NCI-H748 (cell line): ENCODE results near the gene CD300LF.

Source experiments
- DNase-seq: peaks from one replicate; lab custom pipeline; 2025; ENCODE audit not compliant: unreplicated experiment; lab: John Stamatoyannopoulos, UW

The CD300LF gene

GRCh38 chr17:74730491-74731346 lies 18.0 kb upstream of the CD300LF start:
- no peak for DNase-seq

DNA sequence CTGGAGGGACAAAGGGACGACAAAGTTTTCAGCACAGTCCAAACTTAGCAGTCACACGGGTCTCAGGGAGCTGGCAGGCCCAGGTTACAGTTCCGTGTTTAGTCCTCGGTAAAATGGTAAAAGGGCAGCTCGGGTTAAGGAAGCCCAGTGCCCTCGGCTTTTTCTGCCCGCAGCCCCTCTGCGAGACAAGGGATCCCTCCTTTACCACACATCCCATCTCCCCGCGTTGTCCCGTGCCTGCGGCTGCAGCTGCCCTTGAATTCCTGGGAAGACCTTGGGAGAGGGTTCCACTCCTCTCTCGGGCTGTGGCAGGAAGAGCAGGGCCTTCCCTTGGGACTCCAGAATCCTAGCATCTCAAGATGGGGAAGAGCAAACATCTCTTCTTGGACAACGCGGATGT lies 17.1 kb upstream of the CD300LF start:
- no peak for DNase-seq

DNA sequence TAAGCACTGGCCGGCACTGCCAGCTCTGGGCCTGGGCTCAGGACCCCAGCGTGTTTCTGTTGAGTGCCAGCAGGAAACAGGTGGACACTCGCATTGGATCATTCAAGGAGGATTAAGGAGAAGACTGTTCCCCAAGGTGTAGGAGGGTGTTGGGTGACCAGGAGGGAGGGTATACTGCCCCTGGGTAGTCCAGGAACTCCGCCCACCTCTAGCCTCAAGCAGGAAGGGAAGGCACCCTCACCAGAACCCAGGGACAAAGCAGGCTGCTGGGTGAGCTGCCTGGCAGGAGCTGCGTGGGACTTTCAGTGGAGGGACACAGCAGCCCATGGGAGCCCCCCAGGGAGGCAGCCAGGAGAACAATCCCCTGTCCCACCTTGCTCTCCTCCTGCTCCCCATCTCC lies 16.6 kb upstream of the CD300LF start:
- no peak for DNase-seq

- no peak for DNase-seq
These were observed 16.0 kb upstream of the CD300LF start for GRCh38 chr17:74728702-74729075.

DNA sequence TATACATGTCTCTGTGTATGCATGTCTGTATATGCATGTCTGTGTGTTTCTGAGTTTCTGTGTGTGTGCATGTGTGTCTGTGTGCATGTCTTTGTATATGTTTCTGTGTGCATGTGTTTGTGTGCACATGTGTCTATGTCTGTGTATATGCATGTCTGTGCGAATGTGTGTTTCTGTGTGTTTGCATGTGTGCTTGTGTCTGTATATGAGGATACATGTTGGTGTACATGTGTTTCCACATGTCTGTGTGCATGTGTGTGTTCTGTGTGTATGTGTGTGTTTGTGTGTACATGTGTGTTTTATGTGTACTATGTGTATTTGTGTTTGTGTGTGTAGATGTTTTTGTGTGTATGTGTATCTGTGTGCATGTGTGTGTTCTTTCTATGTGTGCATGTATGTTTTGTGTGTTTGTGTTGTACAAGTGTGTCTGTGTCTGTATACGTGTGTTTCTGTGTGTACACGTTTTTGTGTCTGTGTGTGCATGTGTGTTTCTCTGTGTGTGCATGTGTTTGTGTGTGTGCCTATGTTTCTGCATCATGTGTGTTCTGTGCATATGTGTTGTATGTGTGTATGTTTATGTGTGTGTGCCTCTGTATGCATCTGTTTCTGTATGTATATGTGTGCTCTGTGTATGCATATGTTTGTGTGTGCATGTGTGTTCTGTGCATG lies 15.4 kb upstream of the CD300LF start:
- DNase-seq: no peak

GRCh38 chr17:74725111-74725510 lies 12.4 kb upstream of the CD300LF start:
- no peak for DNase-seq

DNA sequence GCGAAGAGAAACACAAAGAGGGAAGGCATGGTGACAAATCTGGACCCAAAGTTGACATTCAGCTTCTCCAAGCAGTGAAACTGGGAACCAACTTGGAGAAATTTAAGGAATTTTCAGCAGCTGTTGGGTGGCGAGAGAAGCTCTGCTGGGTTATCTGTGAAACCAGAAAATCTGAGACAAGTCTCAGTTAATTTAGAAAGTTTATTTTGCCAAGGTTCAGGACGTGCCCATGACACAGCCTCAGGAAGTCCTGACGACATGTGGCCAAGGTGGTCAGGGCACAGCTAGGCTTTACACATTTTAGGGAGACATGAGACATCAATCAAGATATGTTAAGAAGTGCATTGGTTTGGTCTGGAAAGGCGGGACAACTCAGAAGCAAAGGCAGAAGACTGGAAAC lies 11.2 kb upstream of the CD300LF start:
- no peak for DNase-seq

DNA sequence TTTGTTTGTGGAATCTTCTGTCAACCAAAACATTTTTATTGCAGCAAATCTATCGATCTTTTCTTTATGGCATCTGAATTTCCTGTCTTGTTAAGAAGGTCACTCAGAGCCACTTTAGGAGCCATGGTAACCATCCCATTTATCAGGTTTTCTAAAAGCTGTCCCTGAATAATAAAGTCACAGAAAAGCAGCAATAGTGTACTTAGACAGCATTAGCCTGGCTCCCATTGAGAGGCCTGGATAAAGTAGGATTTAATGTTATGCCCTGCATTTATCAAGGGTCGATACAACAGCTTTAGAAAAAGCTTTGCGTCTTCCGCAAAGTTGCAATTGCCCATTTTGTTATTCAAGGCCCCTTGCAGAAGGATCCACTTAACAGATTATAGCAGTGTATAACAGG lies 10.1 kb upstream of the CD300LF start:
- DNase-seq: no peak

- no peak for DNase-seq
These were observed 7.8 kb upstream of the CD300LF start for GRCh38 chr17:74720506-74720905.

DNA sequence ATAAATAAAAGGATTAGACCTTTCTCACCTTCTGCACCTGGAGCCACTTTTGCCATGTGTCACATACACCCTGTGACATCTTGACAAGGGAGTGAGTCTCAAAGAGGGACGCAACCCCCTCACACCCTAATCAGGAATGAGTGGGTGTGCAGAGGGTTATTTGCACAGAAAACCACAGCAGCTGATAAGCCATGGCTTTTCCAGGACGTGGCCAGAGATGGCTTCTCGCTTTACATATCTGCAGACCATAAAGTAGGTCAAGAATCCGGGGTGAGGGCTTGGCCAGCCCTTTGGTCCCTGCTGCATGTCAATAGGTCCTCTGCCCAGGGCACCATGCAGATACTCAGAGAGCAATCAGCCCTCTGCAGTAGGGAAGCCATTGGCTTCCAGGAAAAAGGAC lies 2.4 kb upstream of the CD300LF start:
- no peak for DNase-seq

DNA sequence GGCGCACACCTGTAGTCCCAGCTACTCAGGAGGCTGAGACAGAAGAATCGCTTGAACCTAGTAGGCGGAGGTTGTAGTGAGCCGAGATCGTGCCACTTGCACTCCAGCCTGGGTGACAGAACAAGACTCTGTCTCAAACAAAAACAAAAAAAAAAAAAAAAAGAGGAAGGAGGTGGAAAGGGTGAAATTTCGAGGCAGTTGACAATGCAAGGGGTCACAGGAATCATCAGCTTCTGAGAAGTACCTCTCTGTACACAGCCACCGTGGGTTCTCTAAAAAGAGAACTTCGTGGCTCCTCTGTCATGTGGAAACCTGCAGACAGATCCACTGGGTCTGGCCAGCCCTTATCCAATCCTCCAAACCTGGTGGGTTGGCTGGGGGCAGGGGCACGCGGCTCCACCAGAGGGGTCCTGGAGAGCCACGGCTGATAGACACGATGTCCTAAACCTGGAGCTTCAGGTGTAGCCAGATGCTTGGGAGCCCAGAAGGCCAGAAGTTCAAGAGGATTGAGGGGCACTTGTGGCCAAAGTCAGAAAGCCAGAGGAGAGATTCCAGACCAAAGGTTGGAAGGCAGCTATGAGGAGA lies 540 bp upstream of the CD300LF start:
- DNase-seq: no peak

DNA sequence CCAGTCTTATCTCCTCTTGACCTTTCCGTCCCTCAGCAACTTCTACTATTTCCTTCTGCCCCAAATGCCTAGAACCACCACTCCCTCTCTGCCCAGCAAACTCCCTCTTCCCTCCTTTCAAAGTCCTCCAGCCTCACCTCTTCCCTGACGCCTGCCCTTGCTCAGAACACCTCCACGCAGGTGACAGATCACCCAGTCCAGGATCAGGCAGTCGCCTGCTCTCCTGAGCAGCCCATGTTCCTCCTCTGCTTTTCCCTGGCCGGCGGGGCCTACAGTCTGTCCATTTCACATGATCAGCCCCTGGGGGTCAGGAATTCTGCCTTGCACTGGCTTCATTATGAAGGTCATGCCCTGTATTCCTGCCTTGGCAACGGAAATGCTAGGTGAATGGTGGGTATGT lies 422 bp downstream of the CD300LF start:
- DNase-seq: no peak

DNA sequence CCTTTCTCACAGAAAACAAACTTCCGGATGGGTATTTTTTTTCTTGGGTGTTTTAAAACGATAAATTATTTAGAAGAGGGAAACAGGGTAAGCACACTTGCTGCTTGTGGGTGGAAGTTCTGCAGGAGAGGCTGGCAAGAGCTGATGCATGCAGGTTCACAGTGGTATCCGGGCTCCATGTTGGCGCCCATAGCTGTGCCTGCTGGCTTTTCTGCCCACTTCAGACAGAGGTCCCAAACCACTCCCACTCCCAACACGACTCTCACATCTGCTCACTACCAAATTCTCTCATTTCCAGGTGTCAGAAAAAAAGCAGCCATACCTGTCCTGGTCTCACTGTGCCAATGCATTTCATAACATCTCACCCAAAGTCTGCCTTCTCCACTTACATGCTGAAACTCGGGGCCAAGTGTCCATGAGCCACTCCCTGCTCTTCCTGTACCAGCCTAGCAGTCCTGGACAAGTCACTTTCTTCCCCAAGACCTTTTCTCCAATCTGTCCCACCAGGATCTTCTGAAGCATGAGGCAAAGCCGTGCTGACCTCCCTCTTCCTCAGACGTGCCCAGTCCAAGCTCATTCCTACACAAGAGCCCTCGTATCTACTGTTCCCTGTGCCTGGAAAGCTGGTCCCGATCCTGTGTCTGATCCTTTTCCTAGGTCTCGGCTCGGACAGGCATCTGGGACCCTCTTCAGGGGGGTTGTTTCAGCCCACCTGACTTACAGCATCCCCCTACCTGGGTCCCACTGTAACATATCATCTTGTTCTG lies 1.5 kb downstream of the CD300LF start:
- no peak for DNase-seq

DNA sequence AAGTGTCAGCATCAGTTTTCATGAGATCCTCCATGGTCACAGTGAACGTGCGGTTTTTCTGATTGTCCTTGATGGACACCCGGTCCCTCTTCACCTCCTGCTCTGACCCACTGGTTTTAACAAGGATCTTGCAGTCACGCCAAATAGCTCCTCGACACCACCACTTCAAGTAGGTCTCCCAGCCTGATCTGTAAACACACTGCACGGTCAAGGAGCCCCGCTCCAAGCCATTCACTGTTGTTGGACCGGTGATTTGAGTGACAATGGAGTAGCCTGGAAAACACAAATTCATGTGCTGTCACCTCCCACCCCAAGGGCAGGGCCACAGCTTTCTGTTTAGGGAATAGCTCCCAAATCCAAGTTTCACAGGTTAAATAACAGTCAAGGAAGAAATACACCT lies 8.2 kb downstream of the CD300LF start:
- DNase-seq: no peak

DNA sequence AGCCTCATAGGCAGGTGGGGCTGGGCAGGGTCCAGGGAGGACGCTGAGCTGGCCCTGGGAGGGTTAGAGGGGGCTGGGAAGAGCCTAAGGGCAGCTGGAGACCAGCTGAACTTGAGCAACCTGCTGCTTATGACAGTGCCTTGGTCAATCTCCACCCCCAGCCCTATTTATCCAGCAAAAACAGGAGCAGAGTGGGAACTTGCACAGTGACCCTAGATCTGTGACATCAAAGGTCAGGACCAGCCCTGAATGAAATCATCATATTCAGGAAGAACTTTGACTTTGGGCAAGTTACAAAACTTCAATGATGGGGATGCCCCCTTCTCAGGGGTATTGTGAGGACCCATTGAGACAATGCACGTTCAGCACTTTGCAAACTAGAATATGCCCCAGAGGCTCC lies 9.4 kb downstream of the CD300LF start:
- DNase-seq: no peak

GRCh38 chr17:74702116-74702871 lies 10.4 kb downstream of the CD300LF start:
- no peak for DNase-seq

DNA sequence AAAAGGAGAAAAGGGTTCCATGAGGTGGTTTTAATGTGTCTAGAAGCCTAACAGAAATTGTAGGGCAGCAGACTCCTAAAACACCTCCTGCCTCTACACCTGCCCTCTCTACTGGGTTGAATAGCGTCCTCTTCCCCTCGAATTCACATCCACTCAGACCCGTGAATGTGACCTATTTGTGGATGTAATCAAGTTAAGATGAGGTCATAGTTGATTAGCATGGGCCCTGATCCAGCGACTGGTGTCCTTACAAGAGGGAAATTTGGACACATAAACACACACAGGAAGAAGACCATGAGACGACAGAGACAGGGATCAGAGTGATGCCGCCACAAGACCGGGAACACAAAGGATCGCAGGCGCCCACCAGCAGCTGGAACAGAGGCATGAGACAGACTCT lies 13.5 kb downstream of the CD300LF start:
- DNase-seq: peak; percentile 8

DNA sequence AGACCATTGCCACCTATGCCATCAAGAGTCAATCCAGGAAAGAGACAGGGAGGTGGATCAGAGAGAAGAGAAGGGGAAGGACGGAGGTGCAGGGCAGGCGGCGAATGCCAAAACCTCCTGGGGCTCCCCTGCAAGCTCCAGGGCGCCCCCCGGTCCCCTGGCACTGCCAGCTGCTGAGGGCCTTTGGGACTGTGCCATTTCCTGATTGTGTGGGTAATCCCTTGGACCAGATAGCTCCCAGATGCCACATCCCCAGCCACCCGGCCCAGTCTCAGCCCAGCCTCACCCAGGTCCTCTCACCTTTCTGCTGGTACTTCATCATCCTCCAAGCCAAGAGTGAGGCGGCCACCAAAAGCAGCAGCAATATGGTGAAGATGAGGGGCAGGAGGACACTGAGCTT lies 14.7 kb downstream of the CD300LF start:
- no peak for DNase-seq

GRCh38 chr17:74697515-74697914 lies 15.2 kb downstream of the CD300LF start:
- DNase-seq: no peak

GRCh38 chr17:74695629-74696028 lies 17.1 kb downstream of the CD300LF start:
- no peak for DNase-seq

GRCh38 chr17:74694081-74694480 lies 18.6 kb downstream of the CD300LF start:
- no peak for DNase-seq
